Neural cell (in vitro differentiated cells): ENCODE results near the gene DDI1. TPM values are rescaled to one million over a fixed set of nuclear protein-coding genes. Genes with fewer than 3 reads are reported as not detected.

Source experiments
- H2AFZ ChIP-seq: fragments of 200-600, 300-800 bp; sonication (generic), shearing (Covaris generic); 2 replicates; pipeline ENCODE4 v1.6.0; 2014; ENCODE audit warnings: low read depth, mild to moderate bottlenecking, antibody characterized with exemption, low read length, moderate library complexity
- H3F3A ChIP-seq: fragments of 200-600 bp; shearing (Covaris generic); 2 replicates; pipeline ENCODE4 v1.6.1; 2016; ENCODE audit warnings: mild to moderate bottlenecking, moderate library complexity, mixed read lengths, antibody characterized with exemption, low read length; ENCODE audit not compliant: insufficient read depth, poor library complexity, severe bottlenecking
- H3K27ac ChIP-seq: fragments of 200-600, 300-800 bp; sonication (generic), shearing (Covaris generic); 2 replicates; pipeline ENCODE4 v1.5.1; 2014; ENCODE audit warnings: mild to moderate bottlenecking, low read length, moderate library complexity
- H3K27me3 ChIP-seq: fragments of 300-800, 200-600 bp; sonication (generic), shearing (Covaris generic); 2 replicates; pipeline ENCODE4 v1.6.0; 2014; ENCODE audit warnings: mild to moderate bottlenecking, low read depth, low read length, moderate library complexity; ENCODE audit not compliant: insufficient read depth
- H3K36me3 ChIP-seq: fragments of 300-800, 200-600 bp; sonication (generic), shearing (Covaris generic); 2 replicates; pipeline ENCODE4 v1.5.1; 2014; ENCODE audit warnings: mild to moderate bottlenecking, antibody characterized with exemption, low read length, moderate library complexity; ENCODE audit not compliant: insufficient read depth
- H3K4me2 ChIP-seq: fragments of 300-800, 200-600 bp; sonication (generic), shearing (Covaris generic); 2 replicates; pipeline ENCODE4 v1.6.0; 2014; ENCODE audit warnings: mild to moderate bottlenecking, low read length
- H3K4me3 ChIP-seq: fragments of 300-800, 200-600 bp; sonication (generic), shearing (Covaris generic); 2 replicates; pipeline ENCODE4 v1.5.1; 2014; ENCODE audit warnings: mild to moderate bottlenecking, low read length, moderate library complexity
- H3K79me2 ChIP-seq: fragments of 200-600 bp; shearing (Covaris generic); replicated peaks from 2 replicates; pipeline ENCODE4 v1.6.0; 2014; ENCODE audit warnings: mild to moderate bottlenecking, low read length, moderate library complexity; ENCODE audit not compliant: insufficient read depth
- H3K9ac ChIP-seq: fragments of 300-800, 200-600 bp; sonication (generic), shearing (Covaris generic); 2 replicates; pipeline ENCODE4 v1.6.1; 2016; ENCODE audit warnings: mild to moderate bottlenecking, low read length, mixed read lengths
- H3K9me2 ChIP-seq: fragments of 200-600 bp; shearing (Covaris generic); 2 replicates; pipeline ENCODE4 v1.6.1; 2016; ENCODE audit warnings: mild to moderate bottlenecking, low read length, mixed read lengths; ENCODE audit not compliant: insufficient read depth
- H3K9me3 ChIP-seq: fragments of 200-600, 300-800 bp; sonication (generic), shearing (Covaris generic); 2 replicates; pipeline ENCODE4 v1.6.1; 2016; ENCODE audit warnings: mild to moderate bottlenecking, mixed run types, low read length, moderate library complexity, mixed read lengths
- H4K20me1 ChIP-seq: fragments of 200-600 bp; shearing (Covaris generic); 2 replicates; pipeline ENCODE4 v1.6.1; 2016; ENCODE audit warnings: mild to moderate bottlenecking, mixed run types; ENCODE audit not compliant: insufficient read depth
- CTCF ChIP-seq: fragments of 450-650 bp; IDR thresholded peaks from 2 replicates; pipeline ENCODE4 v1.5.1; 2014; ENCODE audit warnings: antibody characterized with exemption, mild to moderate bottlenecking, moderate library complexity; ENCODE audit not compliant: poor library complexity, severe bottlenecking
- EP300 ChIP-seq: fragments of 450-650 bp; conservative IDR thresholded peaks from 2 replicates; pipeline ENCODE4 v1.6.1; 2014; ENCODE audit warnings: antibody characterized with exemption, mild to moderate bottlenecking, moderate library complexity; ENCODE audit not compliant: poor library complexity, severe bottlenecking
- EZH2 ChIP-seq: fragments of 200-600, 300-800 bp; shearing (Covaris generic), sonication (generic); IDR thresholded peaks from 2 replicates; pipeline ENCODE4 v1.6.1; 2014; ENCODE audit warnings: antibody characterized with exemption, low read length, borderline replicate concordance, mild to moderate bottlenecking; ENCODE audit not compliant: insufficient read depth, poor library complexity, severe bottlenecking
- MXI1 ChIP-seq: fragments of 450-650 bp; conservative IDR thresholded peaks from 2 replicates; pipeline ENCODE4 v1.6.1; 2014; ENCODE audit warnings: antibody characterized with exemption, mild to moderate bottlenecking; ENCODE audit not compliant: poor library complexity, severe bottlenecking
- POLR2AphosphoS5 ChIP-seq: IDR thresholded peaks from 2 replicates; pipeline ENCODE4 v1.6.1; 2012
- RAD21 ChIP-seq: fragments of 450-650 bp; conservative IDR thresholded peaks from 2 replicates; pipeline ENCODE4 v1.6.1; 2014; ENCODE audit warnings: antibody characterized with exemption, mild to moderate bottlenecking, moderate library complexity
- SMC3 ChIP-seq: fragments of 450-650 bp; conservative IDR thresholded peaks from 2 replicates; pipeline ENCODE4 v1.6.1; 2014; ENCODE audit warnings: antibody characterized with exemption, mild to moderate bottlenecking, moderate library complexity; ENCODE audit not compliant: poor library complexity
- TAF1 ChIP-seq: IDR thresholded peaks from 2 replicates; pipeline ENCODE4 v1.6.1; 2012; ENCODE audit warnings: low read depth
- polyA plus RNA-seq: library from polyadenylated mRNA; depleted of rRNA; stranded (reverse); fragments of >200 nt; gene quantifications from 2 replicates; pipeline ENCODE4 v1.2.3, GENCODE V29; 2014
- TF ChIP-seq, protein P1 (sequence below): IDR thresholded peaks from 2 replicates; pipeline ENCODE4 v1.6.1; 2012; ENCODE audit warnings: borderline replicate concordance

The DDI1 gene
- polyA plus RNA-seq, 1 donor from 2014 or later: not detected

GRCh38 chr11:104005234-104005855 is 31.1 kb upstream of the DDI1 start:
- no peaks in the 10 kb centered on the region for H4K20me1 ChIP-seq
- no peaks in the 10 kb centered on the region for H3K79me2 ChIP-seq
- H3K9me2 ChIP-seq: no peaks in the 10 kb centered on the region
- no peak overlapping the region for H2AFZ ChIP-seq
- no peak overlapping the region for H3K27ac ChIP-seq
- H3K36me3 ChIP-seq: no peaks in the 10 kb centered on the region
- H3F3A ChIP-seq: no peaks in the 10 kb centered on the region
- no peak overlapping the region for H3K9ac ChIP-seq
- no peak for TF ChIP-seq RAD21
- TF ChIP-seq TAF1: no peak
- no peak for TF ChIP-seq POLR2AphosphoS5
- TF ChIP-seq MXI1: no peak
- TF ChIP-seq EZH2: no peak
- no peak for TF ChIP-seq SMC3
- TF ChIP-seq CTCF: no peak
- TF ChIP-seq, protein P1, sequence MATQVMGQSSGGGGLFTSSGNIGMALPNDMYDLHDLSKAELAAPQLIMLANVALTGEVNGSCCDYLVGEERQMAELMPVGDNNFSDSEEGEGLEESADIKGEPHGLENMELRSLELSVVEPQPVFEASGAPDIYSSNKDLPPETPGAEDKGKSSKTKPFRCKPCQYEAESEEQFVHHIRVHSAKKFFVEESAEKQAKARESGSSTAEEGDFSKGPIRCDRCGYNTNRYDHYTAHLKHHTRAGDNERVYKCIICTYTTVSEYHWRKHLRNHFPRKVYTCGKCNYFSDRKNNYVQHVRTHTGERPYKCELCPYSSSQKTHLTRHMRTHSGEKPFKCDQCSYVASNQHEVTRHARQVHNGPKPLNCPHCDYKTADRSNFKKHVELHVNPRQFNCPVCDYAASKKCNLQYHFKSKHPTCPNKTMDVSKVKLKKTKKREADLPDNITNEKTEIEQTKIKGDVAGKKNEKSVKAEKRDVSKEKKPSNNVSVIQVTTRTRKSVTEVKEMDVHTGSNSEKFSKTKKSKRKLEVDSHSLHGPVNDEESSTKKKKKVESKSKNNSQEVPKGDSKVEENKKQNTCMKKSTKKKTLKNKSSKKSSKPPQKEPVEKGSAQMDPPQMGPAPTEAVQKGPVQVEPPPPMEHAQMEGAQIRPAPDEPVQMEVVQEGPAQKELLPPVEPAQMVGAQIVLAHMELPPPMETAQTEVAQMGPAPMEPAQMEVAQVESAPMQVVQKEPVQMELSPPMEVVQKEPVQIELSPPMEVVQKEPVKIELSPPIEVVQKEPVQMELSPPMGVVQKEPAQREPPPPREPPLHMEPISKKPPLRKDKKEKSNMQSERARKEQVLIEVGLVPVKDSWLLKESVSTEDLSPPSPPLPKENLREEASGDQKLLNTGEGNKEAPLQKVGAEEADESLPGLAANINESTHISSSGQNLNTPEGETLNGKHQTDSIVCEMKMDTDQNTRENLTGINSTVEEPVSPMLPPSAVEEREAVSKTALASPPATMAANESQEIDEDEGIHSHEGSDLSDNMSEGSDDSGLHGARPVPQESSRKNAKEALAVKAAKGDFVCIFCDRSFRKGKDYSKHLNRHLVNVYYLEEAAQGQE: no peak
- no peak for TF ChIP-seq EP300
- H3K27me3 ChIP-seq: no peaks in the 10 kb centered on the region
- H3K4me2 ChIP-seq: no peak overlapping the region
- no peaks in the 10 kb centered on the region for H3K9me3 ChIP-seq
- no peak overlapping the region for H3K4me3 ChIP-seq

DNA sequence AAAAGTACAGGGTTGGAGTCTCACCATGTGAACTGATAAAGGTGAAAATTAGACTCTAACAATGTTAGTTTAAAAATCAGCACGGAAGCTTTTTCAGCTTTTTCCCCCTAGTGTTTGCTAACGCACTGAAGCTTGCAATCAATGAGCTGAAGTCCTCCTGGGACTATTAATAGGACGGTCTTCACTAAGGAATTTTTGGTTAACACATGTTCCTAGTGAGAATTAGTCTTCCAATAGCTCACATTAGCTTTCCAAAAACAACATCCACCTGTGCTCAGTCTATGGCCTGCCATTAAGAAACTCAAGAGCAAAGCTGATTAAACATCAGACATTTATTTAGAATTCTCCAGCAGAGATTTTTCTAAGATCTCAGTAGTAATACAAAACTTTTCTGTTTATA is 26.7 kb upstream of the DDI1 start:
- Histone ChIP-seq H4K20me1 (no peaks in the 10 kb centered on the region), H3K27me3 (no peaks in the 10 kb centered on the region), H3K4me3 (no peak overlapping the region), H3K4me2 (no peak overlapping the region), H3K36me3 (no peaks in the 10 kb centered on the region), H3F3A (no peaks in the 10 kb centered on the region), H3K79me2 (no peaks in the 10 kb centered on the region), H2AFZ (no peak overlapping the region), H3K9me3 (no peaks in the 10 kb centered on the region), H3K27ac (no peak overlapping the region), H3K9me2 (no peaks in the 10 kb centered on the region), H3K9ac (no peak overlapping the region)
- no peak for TF ChIP-seq EZH2
- TF ChIP-seq MXI1: no peak
- no peak for TF ChIP-seq TAF1
- no peak for TF ChIP-seq SMC3
